ENCODE results near the gene BEND7.

DNA sequence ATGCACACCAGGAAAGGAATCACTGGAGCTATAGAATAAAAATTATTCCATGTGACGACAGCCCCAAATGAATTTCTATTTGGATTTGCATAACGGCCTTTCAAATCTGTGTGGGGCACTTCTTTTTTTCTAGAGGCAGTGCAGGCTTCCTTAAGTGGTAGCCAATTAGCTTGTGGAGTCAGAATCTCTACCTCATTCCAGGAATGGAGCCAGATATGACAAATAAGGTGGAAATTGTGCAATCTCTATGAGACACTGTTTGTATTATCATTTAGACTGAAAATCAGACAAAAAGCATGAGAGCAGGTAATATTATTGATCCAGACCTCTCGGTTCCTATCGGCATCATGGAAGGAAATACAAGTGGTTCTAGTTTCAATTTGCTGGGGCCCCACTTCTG, 78.7 kb downstream of the BEND7 start:
- no peak for TF ChIP-seq CTCF (IDR thresholded peaks at IDR 0.05)
- no peak for TF ChIP-seq POLR2A (IDR thresholded peaks at IDR 0.05)
